Sigmoid colon (tissue), 7 donors: Measurements from ENCODE around the gene STK11IP. TPM values are rescaled to one million over a fixed set of nuclear protein-coding genes. Genes with fewer than 3 reads are reported as not detected.

Source experiments
- DNase-seq: peaks from one replicate; pipeline ENCODE4 v3.0.0-alpha.2; 2019
- H3K27ac ChIP-seq, 4 donors: fragments of 200-600 bp; sonication (generic); one replicate each; pipeline ENCODE4 v1.5.1; 2016 to 2019; ENCODE audit warnings: mild to moderate bottlenecking in 1 of 4
- H3K27me3 ChIP-seq, 3 donors: fragments of 200-600 bp; sonication (generic); one replicate each; pipeline ENCODE4 v1.5.1; 2019; ENCODE audit warnings: mild to moderate bottlenecking in 1 of 3
- H3K36me3 ChIP-seq, 4 donors: fragments of 200-600 bp; sonication (generic); one replicate each; pipeline ENCODE4 v1.5.1; 2016 to 2019
- H3K4me1 ChIP-seq, 4 donors: fragments of 200-600 bp; sonication (generic); one replicate each; pipeline ENCODE4 v1.5.1; 2017 to 2019
- H3K4me3 ChIP-seq, 4 donors: fragments of 200-600 bp; sonication (generic); one replicate each; pipeline ENCODE4 v1.5.1; 2017 to 2019; ENCODE audit warnings: mild to moderate bottlenecking in 2 of 4, moderate library complexity in 1 of 4
- H3K9me3 ChIP-seq, 4 donors: fragments of 200-600 bp in 3 of 4; sonication (generic) in 3 of 4; one replicate each; pipeline versions ENCODE4 v1.5.1 to v1.6.1; 2013 to 2019
- CTCF ChIP-seq, 4 experiments: fragments of 450-650 bp in 3 of 4; fragments of 200-600 bp in 1 of 4; IDR thresholded peaks; one replicate each; pipeline ENCODE4 v1.5.1; 2016 to 2019; ENCODE audit warnings: antibody characterized with exemption in 4 of 4, mild to moderate bottlenecking in 3 of 4, moderate library complexity in 2 of 4
- EP300 ChIP-seq, 4 donors: sonication (generic); formaldehyde crosslinking; IDR thresholded peaks; one replicate each; pipeline ENCODE4 v1.6.1; 2017; ENCODE audit warnings: antibody characterized with exemption in 4 of 4
- POLR2A ChIP-seq, 2 donors: fragments of 450-650 bp; IDR thresholded peaks; one replicate each; pipeline ENCODE4 v1.6.1; 2016; ENCODE audit warnings: antibody characterized with exemption in 2 of 2, mild to moderate bottlenecking in 2 of 2, moderate library complexity in 2 of 2
- POLR2AphosphoS5 ChIP-seq, 4 donors: sonication (generic); formaldehyde crosslinking; IDR thresholded peaks; one replicate each; pipeline ENCODE4 v1.6.1; 2017; ENCODE audit warnings: antibody characterized with exemption in 4 of 4
- WGBS, 2 donors: extraction: QIAGEN DNeasy Blood & Tissue Kit; methylation state at CpG; one replicate each; pipeline ENCODE4 v1.1.7; 2013; 5-methylcytosine and 5-hydroxymethylcytosine counted together
- intact Hi-C: fragments of 100-400 bp; cut with DNase I; formaldehyde crosslinking; loops from one replicate; pipeline ENCODE4 v1.15.1; 2023
- polyA plus RNA-seq, 3 donors: library from polyadenylated mRNA; stranded (reverse); fragments of 200-250 nt; gene quantifications; one replicate each; pipeline ENCODE4 v1.2.3, GENCODE V29; 2013
- total RNA-seq, 4 donors: library from RNA; depleted of rRNA; stranded (reverse); fragments of >200 nt; gene quantifications; one replicate each; pipeline ENCODE4 v1.1.0, GENCODE V29; 2016
- donor health status: healthy with polysubstance abuse.
- donor health status: Bipolar disorder and iron deficiency.
- donor health status: healthy.

STK11IP gene
- total and polyA plus RNA-seq, 7 donors, result 6.9 to 36.7 (median 10.8) TPM

GRCh38 chr2:219636941-219637841 is 39.5 kb downstream of the STK11IP start:
- H3K4me1 ChIP-seq, result peaks cover 0 to 3% (median 1%) of the 10 kb centered on the region in 4 donors
- H3K36me3 ChIP-seq, result no peaks in the 10 kb centered on the region
- intact Hi-C loops, result no loop called here
- H3K27ac ChIP-seq, result no peak overlapping the region
- no peak for DNase-seq
- 51 to 72% methylated on average over 13 of the region's 13 CpGs for WGBS, 2 donors
- no peak for TF ChIP-seq POLR2AphosphoS5 (IDR thresholded peaks at IDR 0.05)
- TF ChIP-seq EP300 (IDR thresholded peaks at IDR 0.05), result no peak
- TF ChIP-seq POLR2A (IDR thresholded peaks at IDR 0.05), result no peak
- no peak for TF ChIP-seq CTCF (IDR thresholded peaks at IDR 0.05)
- no peaks in the 10 kb centered on the region for H3K9me3 ChIP-seq
- no peaks in the 10 kb centered on the region for H3K27me3 ChIP-seq
- no peak overlapping the region for H3K4me3 ChIP-seq

- H3K27ac ChIP-seq, result no peak overlapping the region
- no peak for DNase-seq
Observed at GRCh38 chr2:219637842-219638185, 40.2 kb downstream of the STK11IP start.

DNA sequence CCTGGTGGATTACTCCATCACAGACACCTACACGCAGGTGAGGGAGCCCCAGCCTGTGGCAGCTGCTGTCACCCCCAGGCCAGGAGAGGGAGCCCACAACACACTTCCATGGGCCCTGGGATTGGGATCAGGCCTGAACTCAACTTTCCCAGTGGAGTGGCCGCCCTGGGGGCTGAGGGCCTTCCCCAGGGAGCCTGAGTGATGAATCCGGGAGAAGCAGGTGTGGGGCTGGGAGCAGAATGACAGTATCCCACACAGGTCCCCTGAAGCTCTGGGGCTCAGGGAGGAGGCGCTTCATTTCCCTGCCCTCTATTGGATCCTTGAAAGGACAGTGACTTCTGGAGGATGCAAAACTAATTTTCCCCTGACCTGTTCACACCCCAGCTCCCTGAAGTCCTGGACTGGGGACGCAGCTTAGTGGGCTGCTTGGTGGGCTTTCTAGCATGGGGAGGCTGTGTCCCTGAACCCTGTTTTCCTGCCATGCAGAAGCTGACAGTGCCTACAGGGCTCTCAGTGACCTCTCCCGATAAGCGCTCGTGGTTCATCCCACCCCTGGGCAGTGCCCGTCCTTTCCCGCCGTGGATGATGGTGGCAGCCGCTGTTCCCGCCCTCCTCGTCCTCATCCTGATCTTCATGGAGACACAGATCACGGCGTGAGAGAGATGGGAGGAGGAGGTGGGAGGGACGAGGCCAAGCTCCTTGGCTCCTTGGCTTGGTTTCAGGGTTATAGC is 40.7 kb downstream of the STK11IP start:
- no peak for TF ChIP-seq CTCF (IDR thresholded peaks at IDR 0.05)
- TF ChIP-seq EP300 (IDR thresholded peaks at IDR 0.05), result no peak
- no peak for TF ChIP-seq POLR2AphosphoS5 (IDR thresholded peaks at IDR 0.05)
- H3K36me3 ChIP-seq, result no peaks in the 10 kb centered on the region
- H3K4me1 ChIP-seq, result peaks cover 0 to 10% (median 5%) of the 10 kb centered on the region in 4 donors
- no peaks in the 10 kb centered on the region for H3K9me3 ChIP-seq
- intact Hi-C loops, result no loop called here
- H3K27ac ChIP-seq, result no peak overlapping the region
- WGBS, 2 donors, result 79 to 88% methylated on average over 17 of the region's 17 CpGs
- H3K4me3 ChIP-seq, result no peak overlapping the region
- DNase-seq, result peak; percentile 53
- H3K27me3 ChIP-seq, result no peaks in the 10 kb centered on the region

More at GRCh38 chr2:219637842-219638185, 40.2 kb downstream of the STK11IP start:
- Histone ChIP-seq H3K4me3 (no peak overlapping the region), H3K4me1 (peaks cover 0 to 9% (median 4%) of the 10 kb centered on the region in 4 donors), H3K36me3 (no peaks in the 10 kb centered on the region), H3K9me3 (no peaks in the 10 kb centered on the region), H3K27me3 (no peaks in the 10 kb centered on the region)
- WGBS, 2 donors, result 81 to 85% methylated on average over 9 of the region's 9 CpGs
- TF ChIP-seq POLR2A (IDR thresholded peaks at IDR 0.05) (no peak), CTCF (IDR thresholded peaks at IDR 0.05) (no peak), EP300 (IDR thresholded peaks at IDR 0.05) (no peak)
- intact Hi-C loops, result no loop called here

DNA sequence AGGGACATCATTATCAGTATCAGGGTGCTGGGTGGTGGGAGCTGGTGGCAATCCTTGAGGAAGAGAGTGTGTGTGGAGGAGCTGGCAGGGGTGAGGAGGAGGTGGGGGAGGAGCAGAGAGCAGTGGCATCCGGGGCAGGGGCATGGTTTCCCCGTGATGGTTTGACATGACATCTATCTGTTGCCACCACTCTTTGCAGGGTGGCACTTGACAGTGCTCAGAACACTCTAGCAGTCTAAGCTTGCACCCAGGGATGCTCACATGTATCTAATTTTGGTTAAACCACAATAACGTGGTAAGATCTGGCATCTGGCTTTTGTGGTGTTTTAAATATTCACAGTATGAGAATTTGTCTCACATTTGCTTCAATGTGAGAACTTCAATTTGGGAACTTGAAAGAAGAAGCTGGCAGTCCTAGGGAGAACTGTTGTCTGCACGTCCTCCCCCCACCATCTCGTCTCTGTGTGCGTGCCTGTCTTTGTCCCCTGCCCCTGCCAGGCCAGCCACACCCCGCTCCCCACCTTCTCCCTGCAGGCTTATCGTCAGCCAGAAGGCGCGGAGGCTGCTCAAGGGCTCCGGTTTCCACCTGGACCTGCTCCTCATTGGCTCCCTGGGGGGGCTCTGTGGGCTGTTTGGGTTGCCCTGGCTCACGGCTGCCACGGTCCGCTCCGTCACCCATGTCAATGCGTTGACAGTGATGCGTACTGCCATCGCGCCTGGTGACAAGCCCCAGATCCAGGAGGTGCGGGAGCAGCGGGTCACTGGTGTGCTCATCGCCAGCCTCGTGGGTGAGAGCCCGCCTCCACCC is 41.5 kb downstream of the STK11IP start:
- no peaks in the 10 kb centered on the region for H3K9me3 ChIP-seq
- intact Hi-C loops, result no loop called here
- H3K4me1 ChIP-seq, result peaks cover 0 to 10% (median 5%) of the 10 kb centered on the region in 4 donors
- TF ChIP-seq EP300 (IDR thresholded peaks at IDR 0.05) (no peak), CTCF (IDR thresholded peaks at IDR 0.05) (no peak), POLR2AphosphoS5 (IDR thresholded peaks at IDR 0.05) (no peak), POLR2A (IDR thresholded peaks at IDR 0.05) (no peak)
- no peaks in the 10 kb centered on the region for H3K36me3 ChIP-seq
- no peak overlapping the region for H3K27ac ChIP-seq
- peak; percentile 55 for DNase-seq
- WGBS, 2 donors, result 71 to 75% methylated on average over 24 of the region's 24 CpGs
- H3K27me3 ChIP-seq, result no peaks in the 10 kb centered on the region
- H3K4me3 ChIP-seq, result no peak overlapping the region
